Testis (tissue), 2 donors: ENCODE measurements around the gene ARL6.

Experiments
- CTCF ChIP-seq, 3 experiments: fragments of 450-650 bp in 2 of 3; fragments of 200-600 bp in 1 of 3; sonication (generic) in 1 of 3; IDR thresholded peaks; one replicate each; pipeline ENCODE4 v1.5.1; 2016 to 2019; ENCODE audit warnings: antibody characterized with exemption in 3 of 3, mild to moderate bottlenecking in 2 of 3, moderate library complexity in 1 of 3
- POLR2A ChIP-seq: fragments of 450-650 bp; IDR thresholded peaks from one replicate; pipeline ENCODE4 v1.6.1; 2017; ENCODE audit warnings: antibody characterized with exemption, mild to moderate bottlenecking, moderate library complexity

GRCh38 chr3:97742036-97742435 is 22.5 kb upstream of the ARL6 start:
- no peak for TF ChIP-seq POLR2A
- no peak for TF ChIP-seq CTCF (IDR thresholded peaks at IDR 0.05)
